Measurements from ENCODE around the gene MAOA. TPM values are rescaled to one million over a fixed set of nuclear protein-coding genes. Genes with fewer than 3 reads are reported as not detected.

The MAOA gene
- total RNA-seq, 1 donor from 2014 or later: 116 TPM

- DNase-seq (no peak), ATAC-seq (ENCODE audit: poor library complexity) (no peak)
- intact Hi-C loops (cut with DNase I): no loop called here
These were observed 79.4 kb downstream of the MAOA start for GRCh38 chrX:43735534-43735933.

DNA sequence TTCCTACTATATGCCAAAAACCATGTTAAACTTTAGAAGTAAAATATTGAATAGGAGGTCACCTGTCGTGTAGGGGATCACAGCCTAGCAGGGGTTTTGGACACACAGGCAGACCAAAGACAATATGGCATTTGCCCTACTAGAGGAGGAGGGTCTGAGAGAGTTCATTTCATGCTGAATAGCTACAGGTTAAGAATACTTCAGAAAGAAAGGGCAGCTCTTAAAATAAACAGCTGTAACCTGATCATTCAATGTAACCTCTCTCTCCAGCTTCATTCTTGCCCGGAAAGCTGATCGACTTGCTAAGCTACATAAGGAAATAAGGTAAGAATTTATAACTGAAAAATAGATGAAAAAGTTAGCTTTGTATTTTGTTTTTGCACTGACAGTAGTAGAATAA is 79.9 kb downstream of the MAOA start:
- ATAC-seq (ENCODE audit: poor library complexity) (no peak), DNase-seq (no peak)
- intact Hi-C loops (cut with DNase I): no loop called here

DNA sequence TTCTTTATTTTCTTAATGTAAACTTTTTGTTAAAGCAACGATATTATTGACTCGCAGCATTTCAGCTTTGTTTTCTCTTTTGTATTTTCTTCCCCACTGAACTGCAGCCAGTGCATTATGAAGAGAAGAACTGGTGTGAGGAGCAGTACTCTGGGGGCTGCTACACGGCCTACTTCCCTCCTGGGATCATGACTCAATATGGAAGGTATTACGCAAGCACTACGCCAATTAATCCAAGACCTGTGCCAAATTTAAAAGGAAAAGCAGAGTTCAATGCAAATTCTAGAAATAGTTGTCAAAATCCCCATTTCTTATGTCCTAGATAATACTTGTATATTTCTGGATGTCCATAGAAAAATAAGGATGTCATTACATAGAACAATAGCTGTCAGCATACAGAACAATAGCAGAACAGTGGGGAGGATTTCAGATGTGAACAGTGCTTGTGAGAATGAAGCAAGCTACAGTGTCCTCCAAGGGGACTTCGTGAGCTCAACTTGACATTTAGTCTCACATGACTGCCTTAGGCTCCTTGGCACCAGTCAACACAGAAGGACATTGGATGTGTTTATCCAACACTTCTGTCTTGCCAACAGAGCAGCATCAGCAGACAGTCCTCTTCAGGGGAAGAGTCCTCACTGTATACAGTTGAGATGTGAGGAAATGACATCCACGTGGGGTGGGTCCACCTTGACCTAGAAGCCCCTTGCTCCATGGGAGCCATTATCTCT is 85.9 kb downstream of the MAOA start:
- DNase-seq (no peak), ATAC-seq (ENCODE audit: poor library complexity) (peak; percentile 89)
- intact Hi-C loops (cut with DNase I): loop anchor here (10.0 kb wide), 1 partner anchor 87 kb away; the partner anchor contains the start of gene MAOA

- DNase-seq (no peak), ATAC-seq (ENCODE audit: poor library complexity) (no peak)
- intact Hi-C loops (cut with DNase I): loop anchor here (10.0 kb wide), 1 partner anchor 88 kb away; the partner anchor contains the start of gene MAOA
These were observed 87.2 kb downstream of the MAOA start for GRCh38 chrX:43743100-43743822.

DNA sequence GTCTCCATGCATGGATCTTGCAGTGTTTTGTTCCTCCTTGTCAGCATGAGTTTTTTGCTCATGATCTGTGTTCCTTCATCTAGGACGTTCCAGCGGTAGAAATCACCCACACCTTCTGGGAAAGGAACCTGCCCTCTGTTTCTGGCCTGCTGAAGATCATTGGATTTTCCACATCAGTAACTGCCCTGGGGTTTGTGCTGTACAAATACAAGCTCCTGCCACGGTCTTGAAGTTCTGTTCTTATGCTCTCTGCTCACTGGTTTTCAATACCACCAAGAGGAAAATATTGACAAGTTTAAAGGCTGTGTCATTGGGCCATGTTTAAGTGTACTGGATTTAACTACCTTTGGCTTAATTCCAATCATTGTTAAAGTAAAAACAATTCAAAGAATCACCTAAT is 88.2 kb downstream of the MAOA start:
- ATAC-seq (ENCODE audit: poor library complexity) (no peak), DNase-seq (no peak)
- intact Hi-C loops (cut with DNase I): loop anchor here (10.0 kb wide), 1 partner anchor 89 kb away; the partner anchor contains the start of gene MAOA

DNA sequence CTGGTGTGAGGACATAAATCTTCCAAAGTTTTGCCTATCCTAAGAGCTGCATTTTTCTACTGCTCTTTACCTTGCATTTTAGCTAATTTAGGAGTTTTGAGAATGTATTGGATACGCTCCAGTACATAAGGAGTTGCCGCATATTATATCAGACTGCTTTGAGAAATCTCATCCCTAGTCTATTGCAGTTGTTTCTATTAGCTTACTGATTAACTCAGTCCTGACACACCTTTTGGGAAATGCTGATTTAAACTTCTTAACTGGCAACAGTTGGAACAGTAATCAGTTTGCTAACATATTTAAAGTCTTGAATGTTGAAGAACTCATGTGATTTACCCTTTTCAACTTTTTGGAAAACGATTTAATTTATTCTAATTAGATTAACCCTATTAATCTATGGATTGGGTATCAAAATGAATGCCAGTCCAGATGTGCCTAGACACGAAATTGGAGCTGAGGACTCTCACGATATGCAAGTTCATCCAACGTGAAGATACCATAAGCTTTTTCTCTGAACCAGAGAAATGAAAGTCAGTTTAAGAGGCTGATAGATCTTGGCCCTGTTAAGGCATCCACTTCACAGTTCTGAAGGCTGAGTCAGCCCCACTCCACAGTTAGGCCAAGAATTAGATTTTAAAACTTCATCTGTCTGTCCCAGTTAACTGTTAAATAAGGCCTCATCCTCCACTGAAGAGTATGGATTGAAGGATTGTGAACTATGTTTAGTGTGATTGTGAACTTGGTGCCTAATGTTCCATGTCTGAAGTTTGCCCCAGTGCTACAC is 90.0 kb downstream of the MAOA start:
- DNase-seq (no peak), ATAC-seq (ENCODE audit: poor library complexity) (no peak)
- intact Hi-C loops (cut with DNase I): loop anchor here (10.0 kb wide), 1 partner anchor 91 kb away; the partner anchor contains the start of gene MAOA

- DNase-seq: no peak
- no peak for ATAC-seq (ENCODE audit: poor library complexity)
- intact Hi-C loops (cut with DNase I): loop anchor here (10.0 kb wide), 1 partner anchor 93 kb away; the partner anchor contains the start of gene MAOA
These were observed 91.4 kb downstream of the MAOA start for GRCh38 chrX:43747476-43747875.

GRCh38 chrX:43750248-43750676 is 94.2 kb downstream of the MAOA start:
- intact Hi-C loops (cut with DNase I): loop anchor here (2.0 kb wide), 1 partner anchor 189 kb away; no protein-coding TSS in a partner anchor
- DNase-seq (no peak), ATAC-seq (ENCODE audit: poor library complexity) (peak; percentile 92)

- DNase-seq (no peak), ATAC-seq (ENCODE audit: poor library complexity) (no peak)
- intact Hi-C loops (cut with DNase I): no loop called here
These were observed 97.5 kb downstream of the MAOA start for GRCh38 chrX:43753637-43754036.

DNA sequence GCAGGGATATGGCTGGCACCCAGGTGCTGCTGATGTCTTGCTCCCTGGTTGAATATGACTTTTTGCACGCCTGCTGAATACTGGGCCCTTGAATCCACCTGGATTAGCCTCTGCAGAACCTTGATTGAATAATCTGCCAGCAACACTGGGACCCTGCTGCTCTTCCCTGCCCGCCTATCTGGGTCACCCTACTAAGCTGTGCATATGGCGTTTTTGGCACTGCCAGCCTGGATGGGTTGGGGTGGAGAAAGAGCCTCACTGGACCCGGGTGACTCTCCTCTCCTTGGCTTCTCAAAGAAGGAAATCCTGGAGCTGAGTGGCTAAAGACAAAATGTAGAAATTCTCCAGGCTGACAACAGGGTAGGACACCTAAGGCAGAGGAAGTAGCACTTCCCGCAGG is 100.0 kb downstream of the MAOA start:
- no peak for DNase-seq
- ATAC-seq (ENCODE audit: poor library complexity): no peak
- intact Hi-C loops (cut with DNase I): no loop called here

GRCh38 chrX:43758044-43758443 is 101.9 kb downstream of the MAOA start:
- DNase-seq: no peak
- intact Hi-C loops (cut with DNase I): no loop called here
- no peak for ATAC-seq (ENCODE audit: poor library complexity)

GRCh38 chrX:43785930-43786591 is 130.0 kb downstream of the MAOA start:
- intact Hi-C loops (cut with DNase I): no loop called here
- DNase-seq (no peak), ATAC-seq (ENCODE audit: poor library complexity) (no peak)

Other genes starting within 250 kb of the MAOA start
- gene MAOB, start 226.2 kb downstream of the MAOA start, total RNA-seq: 133 TPM